Mucosa of descending colon (tissue), 3 donors: Measurements from ENCODE around the gene RAD51AP1. TPM values are rescaled to one million over a fixed set of nuclear protein-coding genes. Genes with fewer than 3 reads are reported as not detected.
A peak's percentile ranks its signal among the peaks of the same experiment; 100 is the strongest.

Experiments
- ATAC-seq: fragments of 200-7000 bp; cut with Tn5 transposase; one replicate; pipeline ENCODE4 v1.9.1; 2020; ENCODE audit warnings: mild to moderate bottlenecking, moderate library complexity
- DNase-seq, 3 donors: peaks; one replicate each; pipeline ENCODE4 v3.0.0-alpha.2; 2020
- H3K36me3 ChIP-seq: fragments of 200-600 bp; one replicate; pipeline ENCODE4 v1.8.0; 2021; ENCODE audit warnings: low read depth, mild to moderate bottlenecking
- H3K4me1 ChIP-seq: fragments of 200-600 bp; one replicate; pipeline ENCODE4 v1.8.0; 2021; ENCODE audit warnings: low read depth, mild to moderate bottlenecking
- H3K4me3 ChIP-seq: fragments of 200-600 bp; one replicate; pipeline ENCODE4 v1.8.0; 2021; ENCODE audit warnings: mild to moderate bottlenecking
- H3K9me3 ChIP-seq: fragments of 200-600 bp; one replicate; pipeline ENCODE4 v1.8.0; 2021; ENCODE audit warnings: mild to moderate bottlenecking
- intact Hi-C, 2 donors: fragments of 100-400 bp; cut with DNase I in 1 of 2; cut with micrococcal nuclease in 1 of 2; formaldehyde crosslinking; loops; one replicate each; pipeline versions ENCODE4 v1.11.0 to v1.11.1; 2022; cut with DNase I, micrococcal nuclease
- total RNA-seq, 3 donors: library from RNA; stranded (reverse); fragmentation: NEBNext Ultra II Directional in 2 of 3; extraction: Animal tissue kit (Norgen Biotek cat#: 25700) in 2 of 3; gene quantifications; one replicate each; pipeline versions ENCODE4 v1.2.1 to v1.2.4, GENCODE V29; 2021 to 2023
- TF ChIP-seq, protein P1 (sequence below): fragments of 200-600 bp; IDR thresholded peaks from one replicate; pipeline ENCODE4 v1.8.0; 2022; ENCODE audit warnings: antibody characterized with exemption, mild to moderate bottlenecking
- donor health status: DM: no; HTN: no; CAD: no; lungs with moderate emphysema.
- donor health status: DM: no; HTN: no; CAD: no.
- donor health status: DM: no; HTN: yes; CAD: no.

RAD51AP1 gene
- total RNA-seq, 3 donors from 2014 or later, result 2.2 to 13.3 (median 4.4) TPM

DNA sequence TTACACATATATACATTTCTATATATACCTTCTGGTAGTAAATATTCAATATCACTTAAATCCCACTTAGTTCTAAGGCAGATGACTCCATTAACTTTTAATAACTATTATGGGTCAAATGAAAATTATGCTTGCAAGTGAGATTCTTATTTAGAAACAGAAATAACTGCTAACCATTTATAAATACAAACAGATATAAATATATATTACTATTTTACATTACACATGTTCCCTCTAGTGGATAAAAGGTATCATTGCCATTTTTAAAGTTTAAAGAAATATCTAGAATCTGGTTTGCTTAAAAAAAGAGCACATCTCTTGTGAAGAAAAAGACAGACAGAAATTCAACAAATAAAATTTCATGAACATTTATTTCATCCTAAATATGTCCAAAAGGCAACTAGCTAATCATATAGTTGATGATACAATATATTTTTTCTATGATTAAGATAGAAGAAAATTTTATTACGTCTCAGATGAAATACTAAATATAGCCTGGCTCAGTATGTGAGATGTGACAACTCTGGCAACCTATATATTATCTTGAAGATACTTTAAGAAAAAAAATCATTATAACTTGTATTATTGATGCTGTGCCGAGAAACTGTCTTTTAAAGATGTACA is 11.7 kb upstream of the RAD51AP1 start:
- Histone ChIP-seq H3K9me3 (no peaks in the 10 kb centered on the region), H3K4me3 (no peak overlapping the region), H3K4me1 (no peaks in the 10 kb centered on the region), H3K36me3 (no peaks in the 10 kb centered on the region)
- intact Hi-C loops, result no loop called here
- TF ChIP-seq, protein P1, sequence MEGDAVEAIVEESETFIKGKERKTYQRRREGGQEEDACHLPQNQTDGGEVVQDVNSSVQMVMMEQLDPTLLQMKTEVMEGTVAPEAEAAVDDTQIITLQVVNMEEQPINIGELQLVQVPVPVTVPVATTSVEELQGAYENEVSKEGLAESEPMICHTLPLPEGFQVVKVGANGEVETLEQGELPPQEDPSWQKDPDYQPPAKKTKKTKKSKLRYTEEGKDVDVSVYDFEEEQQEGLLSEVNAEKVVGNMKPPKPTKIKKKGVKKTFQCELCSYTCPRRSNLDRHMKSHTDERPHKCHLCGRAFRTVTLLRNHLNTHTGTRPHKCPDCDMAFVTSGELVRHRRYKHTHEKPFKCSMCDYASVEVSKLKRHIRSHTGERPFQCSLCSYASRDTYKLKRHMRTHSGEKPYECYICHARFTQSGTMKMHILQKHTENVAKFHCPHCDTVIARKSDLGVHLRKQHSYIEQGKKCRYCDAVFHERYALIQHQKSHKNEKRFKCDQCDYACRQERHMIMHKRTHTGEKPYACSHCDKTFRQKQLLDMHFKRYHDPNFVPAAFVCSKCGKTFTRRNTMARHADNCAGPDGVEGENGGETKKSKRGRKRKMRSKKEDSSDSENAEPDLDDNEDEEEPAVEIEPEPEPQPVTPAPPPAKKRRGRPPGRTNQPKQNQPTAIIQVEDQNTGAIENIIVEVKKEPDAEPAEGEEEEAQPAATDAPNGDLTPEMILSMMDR, result peak; percentile 12
- ATAC-seq (no peak), DNase-seq (no peak)

DNA sequence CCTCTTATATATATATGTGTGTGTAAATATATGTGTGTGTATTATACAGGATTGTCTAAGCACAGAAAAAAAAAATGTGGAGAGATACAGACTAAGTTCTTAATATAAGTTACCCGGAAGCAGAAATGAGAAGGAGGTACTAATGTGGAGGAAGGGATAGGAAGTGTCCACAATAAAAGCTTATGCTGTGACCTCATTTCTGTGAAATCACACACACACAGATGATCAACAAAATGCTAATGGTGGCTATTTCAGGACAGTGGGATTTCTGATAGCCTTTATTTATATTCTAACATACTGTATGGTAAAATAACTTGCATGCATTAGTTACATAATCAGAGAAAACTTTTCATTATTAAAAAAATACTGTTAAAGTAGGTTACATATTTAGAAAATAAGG is 8.5 kb upstream of the RAD51AP1 start:
- no peaks in the 10 kb centered on the region for H3K36me3 ChIP-seq
- no peaks in the 10 kb centered on the region for H3K4me1 ChIP-seq
- ATAC-seq, result no peak
- TF ChIP-seq, protein P1, result no peak
- H3K9me3 ChIP-seq, result no peaks in the 10 kb centered on the region
- DNase-seq, result no peak
- intact Hi-C loops, result no loop called here
- no peak overlapping the region for H3K4me3 ChIP-seq

DNA sequence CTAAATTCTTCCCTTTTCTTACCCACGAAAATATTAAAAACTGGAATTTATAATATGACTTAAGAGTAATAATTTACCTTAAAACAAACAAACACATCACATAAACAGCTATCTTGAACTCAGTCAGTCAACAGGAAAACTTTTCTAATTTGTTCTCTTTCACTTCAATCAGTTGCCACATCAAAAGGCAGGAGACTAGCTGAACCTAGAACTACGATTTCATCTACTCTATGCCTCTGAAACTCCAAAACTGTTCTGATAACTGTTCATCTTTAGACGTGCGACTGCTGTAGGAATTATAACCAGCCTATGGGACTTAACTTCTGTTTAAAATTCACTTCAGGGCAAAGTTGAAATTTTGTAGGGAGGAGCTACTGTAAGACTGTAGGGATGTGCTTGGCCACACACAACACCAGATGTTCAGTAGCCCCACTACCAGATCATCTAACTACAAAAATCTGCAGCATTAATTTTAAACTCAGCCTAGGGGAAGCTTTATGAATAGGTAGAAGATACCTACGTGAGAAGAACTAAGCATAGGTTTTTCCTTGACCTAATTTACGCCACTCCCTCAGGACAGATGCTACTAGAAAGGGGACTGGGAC is 7.6 kb upstream of the RAD51AP1 start:
- intact Hi-C loops, result no loop called here

DNA sequence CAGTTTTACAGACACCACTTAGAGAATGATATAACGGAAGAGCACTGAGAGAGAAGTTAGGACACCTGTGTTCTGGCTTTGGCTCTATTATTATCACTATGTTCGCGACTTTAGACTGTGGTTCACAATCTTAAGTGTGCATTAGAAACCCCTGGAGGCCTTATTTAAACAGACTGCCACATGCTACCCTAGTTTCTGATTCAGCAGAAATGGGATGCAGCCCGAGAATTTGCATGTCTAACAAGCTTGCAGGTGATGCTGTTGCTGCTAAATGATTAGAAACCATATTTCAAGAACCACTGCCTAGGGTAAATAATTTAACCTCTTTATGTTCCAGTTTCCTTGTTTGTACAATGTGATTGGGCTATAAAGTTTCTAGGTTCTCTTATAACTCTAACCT is 3.6 kb upstream of the RAD51AP1 start:
- H3K4me1 ChIP-seq, result peaks cover 22% of the 10 kb centered on the region
- ATAC-seq (no peak), DNase-seq (no peak)
- TF ChIP-seq, protein P1, result no peak
- intact Hi-C loops, result no loop called here
- H3K9me3 ChIP-seq, result no peaks in the 10 kb centered on the region
- H3K36me3 ChIP-seq, result no peaks in the 10 kb centered on the region
- H3K4me3 ChIP-seq, result no peak overlapping the region

More for the DNA sequence above, 7.6 kb upstream of the RAD51AP1 start:
- no peak for ATAC-seq
- no peak for DNase-seq
- TF ChIP-seq, protein P1, result no peak
- Histone ChIP-seq H3K9me3 (no peaks in the 10 kb centered on the region), H3K4me3 (no peak overlapping the region), H3K4me1 (no peaks in the 10 kb centered on the region), H3K36me3 (no peaks in the 10 kb centered on the region)

DNA sequence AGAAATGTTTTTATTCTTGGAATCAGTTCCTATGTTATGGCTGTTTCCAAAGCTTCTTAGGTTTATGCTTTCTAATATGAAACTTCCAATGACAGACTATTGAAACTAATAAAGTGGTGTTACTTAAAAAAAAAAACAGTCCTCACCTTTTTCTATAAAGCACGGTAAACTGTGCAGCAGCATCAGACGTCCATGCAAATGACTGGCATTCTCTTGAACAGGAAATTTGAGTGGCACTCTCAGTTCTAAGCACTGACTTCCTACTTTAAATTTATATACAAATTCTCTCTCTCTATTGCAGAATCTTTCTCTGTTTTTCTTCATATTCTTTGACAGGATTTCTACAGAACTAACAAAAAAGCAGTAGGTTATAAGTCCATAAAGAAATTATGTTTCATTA is 2.8 kb upstream of the RAD51AP1 start:
- H3K36me3 ChIP-seq, result no peaks in the 10 kb centered on the region
- DNase-seq (no peak), ATAC-seq (no peak)
- TF ChIP-seq, protein P1, result no peak
- peaks cover 22% of the 10 kb centered on the region for H3K4me1 ChIP-seq
- H3K9me3 ChIP-seq, result no peaks in the 10 kb centered on the region
- intact Hi-C loops, result no loop called here
- no peak overlapping the region for H3K4me3 ChIP-seq
